ENCODE measurements around the gene ZNF862. TPM values are rescaled to one million over a fixed set of nuclear protein-coding genes. Genes with fewer than 3 reads are reported as not detected.

Gene ZNF862
- total RNA-seq, 1 donor from 2014 or later, result 27.4 TPM

DNA sequence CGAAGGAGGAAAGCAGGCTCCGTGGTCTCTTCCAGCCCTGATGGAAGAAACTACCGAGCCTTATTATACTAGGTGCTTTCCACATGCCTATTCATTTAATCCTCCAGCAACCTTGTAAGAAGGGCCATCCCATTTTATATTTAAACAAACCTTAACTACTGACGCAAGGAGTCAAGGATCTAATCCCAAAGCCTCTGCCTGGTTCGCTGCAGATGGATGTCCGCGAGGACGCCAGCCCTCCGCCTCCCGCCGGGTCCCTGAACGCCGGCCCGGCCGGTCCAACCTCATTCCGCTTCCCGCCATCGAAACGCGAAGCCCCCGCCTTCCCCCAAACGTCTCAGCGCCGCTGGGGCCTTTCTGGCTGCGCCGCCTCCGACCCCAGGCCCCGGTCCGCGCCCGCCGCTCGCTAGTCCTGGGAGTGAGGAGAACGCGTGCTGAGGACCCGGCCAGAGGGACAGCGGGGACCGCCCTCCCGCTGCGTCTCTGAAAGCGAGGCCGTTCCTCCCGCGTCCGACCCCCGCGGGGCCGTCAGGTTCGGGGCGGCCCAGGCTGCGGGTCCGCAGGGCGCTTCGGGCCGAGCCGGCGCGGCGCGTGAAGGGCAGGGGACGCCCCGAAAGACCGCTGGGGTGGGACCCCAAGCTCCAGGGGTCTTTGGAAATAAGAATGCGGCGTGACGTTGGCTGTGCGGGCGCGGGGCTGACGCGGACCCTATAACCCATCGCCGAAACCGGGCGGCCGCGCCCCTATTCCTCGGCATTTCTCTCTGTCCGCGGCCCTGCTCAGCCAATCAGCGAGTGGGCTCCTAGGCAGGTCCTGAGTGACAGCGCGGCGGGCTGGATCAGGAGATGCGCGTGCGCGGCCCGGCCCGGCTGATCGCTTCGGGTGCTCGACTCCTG, 35.1 kb downstream of the ZNF862 start, which contains the start of gene ATP6V0E2:
Gene ATP6V0E2, plus strand, starts transcription at position 896 of the 896 bp plus-strand sequence. CDS start 97 bp downstream, outside the sequence.
- Mint-ChIP-seq H3K4me3 (peak within 1 kb of the TSS; percentile 76), H3K9me3 (no peaks in the 10 kb centered on the region), H3K36me3 (no peaks in the 10 kb centered on the region), H3K4me1 (peaks cover 21% of the 10 kb centered on the region), H3K27me3 (ENCODE audit: low read depth) (peaks cover 4% of the 10 kb centered on the region), H3K27ac (peak within 1 kb of the TSS; percentile 98)
- DNase-seq (ENCODE audit: low spot score in 2 of 2, unreplicated experiment in 2 of 2), result peak; percentile 94
- TF ChIP-seq, protein P1, sequence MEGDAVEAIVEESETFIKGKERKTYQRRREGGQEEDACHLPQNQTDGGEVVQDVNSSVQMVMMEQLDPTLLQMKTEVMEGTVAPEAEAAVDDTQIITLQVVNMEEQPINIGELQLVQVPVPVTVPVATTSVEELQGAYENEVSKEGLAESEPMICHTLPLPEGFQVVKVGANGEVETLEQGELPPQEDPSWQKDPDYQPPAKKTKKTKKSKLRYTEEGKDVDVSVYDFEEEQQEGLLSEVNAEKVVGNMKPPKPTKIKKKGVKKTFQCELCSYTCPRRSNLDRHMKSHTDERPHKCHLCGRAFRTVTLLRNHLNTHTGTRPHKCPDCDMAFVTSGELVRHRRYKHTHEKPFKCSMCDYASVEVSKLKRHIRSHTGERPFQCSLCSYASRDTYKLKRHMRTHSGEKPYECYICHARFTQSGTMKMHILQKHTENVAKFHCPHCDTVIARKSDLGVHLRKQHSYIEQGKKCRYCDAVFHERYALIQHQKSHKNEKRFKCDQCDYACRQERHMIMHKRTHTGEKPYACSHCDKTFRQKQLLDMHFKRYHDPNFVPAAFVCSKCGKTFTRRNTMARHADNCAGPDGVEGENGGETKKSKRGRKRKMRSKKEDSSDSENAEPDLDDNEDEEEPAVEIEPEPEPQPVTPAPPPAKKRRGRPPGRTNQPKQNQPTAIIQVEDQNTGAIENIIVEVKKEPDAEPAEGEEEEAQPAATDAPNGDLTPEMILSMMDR (IDR thresholded peaks at IDR 0.05; ENCODE audit: unreplicated experiment), result no peak

DNA sequence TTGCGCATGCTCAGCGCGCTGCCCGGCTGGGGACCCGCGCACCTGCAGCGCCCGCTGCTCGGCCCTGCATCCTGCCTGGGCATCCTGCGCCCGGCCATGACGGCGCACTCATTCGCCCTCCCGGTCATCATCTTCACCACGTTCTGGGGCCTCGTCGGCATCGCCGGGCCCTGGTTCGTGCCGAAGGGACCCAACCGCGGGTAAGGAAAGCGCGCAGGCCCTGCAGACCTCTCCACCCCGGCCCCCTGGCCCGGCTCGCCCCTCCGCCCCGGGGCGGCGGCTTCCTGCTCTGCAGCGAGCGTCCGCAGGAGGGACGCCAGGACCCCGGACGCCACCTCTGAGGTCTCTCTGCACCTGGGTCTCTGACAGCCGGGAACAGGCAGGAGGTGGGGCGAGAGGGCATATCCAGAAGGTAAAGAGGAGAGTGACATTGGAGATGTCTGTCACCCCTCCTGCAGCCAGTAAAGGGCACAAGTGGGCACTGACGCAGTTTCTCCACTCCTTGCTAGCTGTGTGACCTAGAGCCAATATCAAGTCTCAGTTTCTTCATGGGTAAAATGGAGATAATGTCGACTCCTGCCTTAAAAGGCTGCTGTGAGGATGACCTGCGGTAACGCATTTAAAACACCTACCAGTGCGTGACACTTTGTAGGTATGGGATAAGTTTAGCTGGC, 35.9 kb downstream of the ZNF862 start:
- H3K4me1 Mint-ChIP-seq, result peaks cover 21% of the 10 kb centered on the region
- no peaks in the 10 kb centered on the region for H3K36me3 Mint-ChIP-seq
- H3K4me3 Mint-ChIP-seq, result peak overlapping the region; percentile 76
- no peaks in the 10 kb centered on the region for H3K9me3 Mint-ChIP-seq
- H3K27ac Mint-ChIP-seq, result no peak overlapping the region
- no peak for DNase-seq (ENCODE audit: low spot score in 2 of 2, unreplicated experiment in 2 of 2)
- peaks cover 4% of the 10 kb centered on the region for H3K27me3 Mint-ChIP-seq (ENCODE audit: low read depth)
- TF ChIP-seq, protein P1 (IDR thresholded peaks at IDR 0.05; ENCODE audit: unreplicated experiment), result no peak

GRCh38 chr7:149874644-149875028, 36.5 kb downstream of the ZNF862 start:
- H3K27me3 Mint-ChIP-seq (ENCODE audit: low read depth), result peaks cover 4% of the 10 kb centered on the region
- peaks cover 21% of the 10 kb centered on the region for H3K4me1 Mint-ChIP-seq
- H3K27ac Mint-ChIP-seq, result no peak overlapping the region
- TF ChIP-seq, protein P1 (IDR thresholded peaks at IDR 0.05; ENCODE audit: unreplicated experiment), result no peak
- H3K36me3 Mint-ChIP-seq, result no peaks in the 10 kb centered on the region
- no peaks in the 10 kb centered on the region for H3K9me3 Mint-ChIP-seq
- peak overlapping the region; percentile 76 for H3K4me3 Mint-ChIP-seq
- no peak for DNase-seq (ENCODE audit: low spot score in 2 of 2, unreplicated experiment in 2 of 2)

DNA sequence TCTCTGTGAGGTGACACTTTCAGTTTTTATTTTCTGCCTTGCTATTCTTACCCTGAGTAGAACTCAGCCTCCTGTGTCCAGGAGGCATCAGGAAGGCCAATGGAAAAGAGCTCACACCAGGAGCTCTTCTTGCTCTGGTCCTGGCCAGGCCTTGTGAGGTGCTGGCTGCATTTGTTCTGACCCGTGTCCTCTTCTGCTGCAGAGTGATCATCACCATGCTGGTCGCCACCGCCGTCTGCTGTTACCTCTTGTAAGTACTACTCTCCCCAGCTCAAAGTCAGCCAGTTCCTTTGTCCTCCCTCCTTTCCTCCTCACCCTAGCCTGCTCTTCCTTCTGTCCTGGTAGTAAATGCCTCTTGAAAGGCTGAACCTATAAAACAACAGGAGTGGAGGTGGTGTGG, 37.2 kb downstream of the ZNF862 start:
- TF ChIP-seq, protein P1 (IDR thresholded peaks at IDR 0.05; ENCODE audit: unreplicated experiment), result no peak
- Mint-ChIP-seq H3K4me1 (peaks cover 21% of the 10 kb centered on the region), H3K27ac (no peak overlapping the region), H3K4me3 (peak overlapping the region; percentile 76), H3K27me3 (ENCODE audit: low read depth) (peaks cover 4% of the 10 kb centered on the region), H3K9me3 (no peaks in the 10 kb centered on the region), H3K36me3 (no peaks in the 10 kb centered on the region)
- no peak for DNase-seq (ENCODE audit: low spot score in 2 of 2, unreplicated experiment in 2 of 2)

DNA sequence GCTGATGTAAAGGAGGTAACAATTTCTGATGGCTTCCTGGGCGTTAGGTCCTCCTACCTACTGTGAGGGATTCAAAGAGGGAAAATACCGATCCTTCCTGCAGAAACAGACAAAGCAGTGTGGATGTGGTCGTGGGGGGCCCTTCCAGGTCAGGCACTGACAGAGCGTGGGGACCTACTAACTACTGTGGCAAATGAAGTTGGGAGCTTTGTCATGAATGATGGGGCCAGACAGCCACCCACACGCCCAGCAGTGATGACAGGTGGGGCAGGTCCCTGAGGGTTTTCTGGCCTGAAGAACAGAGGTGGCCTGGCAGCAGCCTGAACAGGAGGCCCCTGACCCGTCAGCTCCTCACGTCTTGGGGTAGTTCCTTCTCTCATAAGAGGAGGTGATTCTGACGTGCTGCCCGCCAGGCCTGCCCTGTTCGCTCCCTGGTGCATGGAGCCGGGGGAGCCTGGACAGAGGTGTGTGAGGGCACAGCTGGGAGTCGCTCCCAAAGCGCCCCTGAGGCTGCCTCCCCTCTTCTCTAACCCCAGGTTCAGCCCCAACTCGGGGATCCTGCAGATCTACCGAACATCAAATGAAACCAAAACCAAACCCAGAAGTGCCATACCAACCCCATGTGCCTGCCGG, 39.8 kb downstream of the ZNF862 start:
- Mint-ChIP-seq H3K27ac (no peak overlapping the region), H3K36me3 (no peaks in the 10 kb centered on the region), H3K9me3 (no peaks in the 10 kb centered on the region), H3K4me1 (peaks cover 9% of the 10 kb centered on the region), H3K27me3 (ENCODE audit: low read depth) (peaks cover 4% of the 10 kb centered on the region), H3K4me3 (no peak overlapping the region)
- TF ChIP-seq, protein P1 (IDR thresholded peaks at IDR 0.05; ENCODE audit: unreplicated experiment), result no peak
- no peak for DNase-seq (ENCODE audit: low spot score in 2 of 2, unreplicated experiment in 2 of 2)
